Stimulated activated memory B cell treated with anti-CD40 and anti-IgM and Interleukin-4, amounts not matched to agents 10 μg/mL and 1 μg/mL and 100 μg/mL, for 72 hours (primary cell): ENCODE results near the gene PLEK2.
A peak's percentile ranks its signal among the peaks of the same experiment; 100 is the strongest.
"Not testable (repeated sequence)": the region's sequence is repeated elsewhere in the genome, so short reads cannot be mapped to it uniquely, and the experiment has no call there.

Experiments used
- ATAC-seq: fragments of 150-1000 bp; cut with Tn5 transposase; 2 replicates; pipeline ENCODE4 v1.10.0; 2021
- H3K27ac Mint-ChIP-seq: one replicate; pipeline ENCODE4 v1.8.0; 2022; ENCODE audit warnings: mild to moderate bottlenecking, mixed read lengths
- H3K27me3 Mint-ChIP-seq: one replicate; pipeline ENCODE4 v1.8.0; 2022; ENCODE audit warnings: mixed read lengths
- H3K36me3 Mint-ChIP-seq: one replicate; pipeline ENCODE4 v1.8.0; 2022; ENCODE audit warnings: mixed read lengths
- H3K4me1 Mint-ChIP-seq: one replicate; pipeline ENCODE4 v1.8.0; 2022; ENCODE audit warnings: mixed read lengths
- H3K4me3 Mint-ChIP-seq: one replicate; pipeline ENCODE4 v1.8.0; 2022; ENCODE audit warnings: mild to moderate bottlenecking, moderate library complexity, mixed read lengths
- H3K9me3 Mint-ChIP-seq: one replicate; pipeline ENCODE4 v1.8.0; 2022; ENCODE audit warnings: mixed read lengths

Gene PLEK2

GRCh38 chr14:67360470-67361206 lies 51.3 kb downstream of the PLEK2 start:
- no peaks in the 10 kb centered on the region for H3K27me3 Mint-ChIP-seq
- H3K4me3 Mint-ChIP-seq = peak overlapping the region; percentile 99
- H3K36me3 Mint-ChIP-seq = peaks cover 18% of the 10 kb centered on the region
- no peaks in the 10 kb centered on the region for H3K9me3 Mint-ChIP-seq
- ATAC-seq = peak; percentile 52
- peak overlapping the region; percentile 97 for H3K27ac Mint-ChIP-seq
- H3K4me1 Mint-ChIP-seq = peaks cover 46% of the 10 kb centered on the region

- peaks cover 12% of the 10 kb centered on the region for H3K36me3 Mint-ChIP-seq
- peaks cover 46% of the 10 kb centered on the region for H3K4me1 Mint-ChIP-seq
- peak; percentile 97 for ATAC-seq
- no peaks in the 10 kb centered on the region for H3K9me3 Mint-ChIP-seq
- H3K27ac Mint-ChIP-seq = peak within 1 kb of the TSS; percentile 97
- no peaks in the 10 kb centered on the region for H3K27me3 Mint-ChIP-seq
- H3K4me3 Mint-ChIP-seq = peak within 1 kb of the TSS; percentile 99
Measured at GRCh38 chr14:67359775-67360469, 52.0 kb downstream of the PLEK2 start, which contains the start of the genes ATP6V1D and EIF2S1. TSS of gene ATP6V1D (minus strand) at chr14:67359804. CDS start at chr14:67359698, 106 bp downstream. TSS of gene EIF2S1 (plus strand) at chr14:67360328. CDS start at chr14:67364768, 4,440 bp downstream.

- Mint-ChIP-seq H3K36me3 (peaks cover 5% of the 10 kb centered on the region), H3K4me1 (peaks cover 45% of the 10 kb centered on the region), H3K27me3 (no peaks in the 10 kb centered on the region), H3K27ac (peak overlapping the region; percentile 97), H3K4me3 (peak overlapping the region; percentile 99), H3K9me3 (no peaks in the 10 kb centered on the region)
- ATAC-seq = no peak
Measured at GRCh38 chr14:67358924-67359774, 52.8 kb downstream of the PLEK2 start.

- no peaks in the 10 kb centered on the region for H3K36me3 Mint-ChIP-seq
- H3K27me3 Mint-ChIP-seq = no peaks in the 10 kb centered on the region
- H3K9me3 Mint-ChIP-seq = no peaks in the 10 kb centered on the region
- H3K4me3 Mint-ChIP-seq = peak overlapping the region; percentile 99
- no peak for ATAC-seq
- H3K27ac Mint-ChIP-seq = peak overlapping the region; percentile 23
- peaks cover 33% of the 10 kb centered on the region for H3K4me1 Mint-ChIP-seq
Measured at GRCh38 chr14:67357969-67358354, 54.0 kb downstream of the PLEK2 start.

- Mint-ChIP-seq H3K4me1 (peaks cover 27% of the 10 kb centered on the region), H3K27ac (peak overlapping the region; percentile 23), H3K9me3 (no peaks in the 10 kb centered on the region), H3K27me3 (no peaks in the 10 kb centered on the region), H3K4me3 (no peak overlapping the region), H3K36me3 (peaks cover 2% of the 10 kb centered on the region)
- ATAC-seq = no peak
Measured at GRCh38 chr14:67357186-67357968, 54.6 kb downstream of the PLEK2 start.

DNA sequence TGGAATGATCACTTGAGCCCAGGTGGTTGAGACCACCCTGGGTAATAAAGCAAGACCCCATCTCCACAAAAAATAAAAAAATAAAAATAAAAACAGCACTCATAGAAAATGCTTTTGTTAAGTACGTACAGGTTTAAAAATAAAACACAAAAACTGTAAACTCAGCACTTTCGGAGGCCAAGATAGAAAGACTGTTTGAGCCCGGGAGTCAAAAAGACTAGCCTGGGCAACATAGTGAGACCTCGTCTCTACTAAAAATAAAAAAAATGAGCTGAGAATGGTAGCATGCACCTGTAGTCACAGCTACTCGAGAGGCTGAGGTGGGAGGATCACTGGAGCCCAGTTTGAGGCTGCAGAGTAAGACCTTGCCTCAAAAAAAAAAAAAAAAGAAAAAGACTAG lies 59.9 kb downstream of the PLEK2 start:
- no peaks in the 10 kb centered on the region for H3K9me3 Mint-ChIP-seq
- no peak for ATAC-seq
- no peak overlapping the region for H3K27ac Mint-ChIP-seq
- peaks cover 30% of the 10 kb centered on the region for H3K36me3 Mint-ChIP-seq
- H3K4me3 Mint-ChIP-seq = no peak overlapping the region
- peaks cover 2% of the 10 kb centered on the region for H3K4me1 Mint-ChIP-seq
- H3K27me3 Mint-ChIP-seq = no peaks in the 10 kb centered on the region

GRCh38 chr14:67345583-67345982 lies 66.4 kb downstream of the PLEK2 start:
- Mint-ChIP-seq H3K4me1 (no peaks in the 10 kb centered on the region), H3K9me3 (no peaks in the 10 kb centered on the region), H3K36me3 (peaks cover 36% of the 10 kb centered on the region), H3K27me3 (no peaks in the 10 kb centered on the region), H3K27ac (no peak overlapping the region), H3K4me3 (no peak overlapping the region)
- no peak for ATAC-seq

GRCh38 chr14:67343601-67344230 lies 68.2 kb downstream of the PLEK2 start:
- Mint-ChIP-seq H3K4me1 (no peaks in the 10 kb centered on the region), H3K9me3 (no peaks in the 10 kb centered on the region), H3K27me3 (no peaks in the 10 kb centered on the region), H3K36me3 (peaks cover 35% of the 10 kb centered on the region), H3K27ac (no peak overlapping the region), H3K4me3 (no peak overlapping the region)
- no peak for ATAC-seq

DNA sequence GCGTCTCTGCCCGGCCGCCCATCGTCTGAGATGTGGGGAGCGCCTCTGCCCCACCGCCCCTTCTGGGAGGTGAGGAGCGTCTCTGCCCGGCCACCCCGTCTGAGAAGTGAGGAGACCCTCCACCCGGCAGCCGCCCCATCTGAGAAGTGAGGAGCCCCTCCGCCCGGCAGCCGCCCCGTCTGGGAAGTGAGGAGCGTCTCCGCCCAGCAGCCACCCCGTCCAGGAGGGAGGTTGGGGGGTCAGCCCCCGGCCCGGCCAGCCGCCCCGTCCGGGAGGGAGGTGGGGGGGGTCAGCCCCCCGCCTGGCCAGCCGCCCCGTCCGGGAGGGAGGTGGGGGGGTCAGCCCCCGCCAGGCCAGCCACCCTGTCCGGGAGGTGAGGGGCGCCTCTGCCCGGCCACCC lies 70.7 kb downstream of the PLEK2 start:
- H3K27ac Mint-ChIP-seq, H3K4me3 Mint-ChIP-seq, H3K4me1 Mint-ChIP-seq, H3K27me3 Mint-ChIP-seq, H3K9me3 Mint-ChIP-seq, ATAC-seq: not testable (repeated sequence)
- H3K36me3 Mint-ChIP-seq = peaks cover 37% of the 10 kb centered on the region
